ENCODE measurements around the gene CD3E. TPM values are rescaled to one million over a fixed set of nuclear protein-coding genes. Genes with fewer than 3 reads are reported as not detected.

Gene CD3E
- under 1 TPM; 0.27 to 0.52 (median 0.36) TPM for polyA plus RNA-seq (ENCODE audit: insufficient read length in 3 of 3)
- long read RNA-seq, donor 1: 0 reads
- long read RNA-seq, donor 2: 0 reads
- long read RNA-seq, donor 3: 0 reads
- long read RNA-seq, donor 4: 0 reads
- long read RNA-seq, donor 5: 0 reads
- long read RNA-seq, donor 6: 0 reads
- long read RNA-seq, donor 7: 0 reads
- long read RNA-seq, donor 8: 0 reads
- long read RNA-seq, donor 9: 0 reads
- long read RNA-seq, donor 10: 0 reads
- long read RNA-seq, donor 11: 0 reads
- long read RNA-seq, donor 12: 0 reads
- long read RNA-seq, donor 13: 0 reads
- long read RNA-seq, donor 14: 0 reads
- long read RNA-seq, donor 15: 0 reads
- long read RNA-seq, donor 16: 0 reads

DNA sequence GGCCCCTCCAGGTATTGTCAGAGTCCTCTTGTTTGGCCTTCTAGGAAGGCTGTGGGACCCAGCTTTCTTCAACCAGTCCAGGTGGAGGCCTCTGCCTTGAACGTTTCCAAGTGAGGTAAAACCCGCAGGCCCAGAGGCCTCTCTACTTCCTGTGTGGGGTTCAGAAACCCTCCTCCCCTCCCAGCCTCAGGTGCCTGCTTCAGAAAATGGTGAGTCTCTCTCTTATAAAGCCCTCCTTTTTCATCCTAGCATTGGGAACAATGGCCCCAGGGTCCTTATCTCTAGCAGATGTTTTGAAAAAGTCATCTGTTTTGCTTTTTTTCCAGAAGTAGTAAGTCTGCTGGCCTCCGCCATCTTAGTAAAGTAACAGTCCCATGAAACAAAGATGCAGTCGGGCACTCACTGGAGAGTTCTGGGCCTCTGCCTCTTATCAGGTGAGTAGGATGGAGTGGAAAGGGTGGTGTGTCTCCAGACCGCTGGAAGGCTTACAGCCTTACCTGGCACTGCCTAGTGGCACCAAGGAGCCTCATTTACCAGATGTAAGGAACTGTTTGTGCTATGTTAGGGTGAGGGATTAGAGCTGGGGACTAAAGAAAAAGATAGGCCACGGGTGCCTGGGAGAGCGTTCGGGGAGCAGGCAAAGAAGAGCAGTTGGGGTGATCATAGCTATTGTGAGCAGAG is at the start of gene CD3E:
CD3E (plus strand) TSS at position 163 of the 681 bp plus-strand sequence; CDS start at position 386, 223 bp downstream.
- DNase-seq: no peak

DNA sequence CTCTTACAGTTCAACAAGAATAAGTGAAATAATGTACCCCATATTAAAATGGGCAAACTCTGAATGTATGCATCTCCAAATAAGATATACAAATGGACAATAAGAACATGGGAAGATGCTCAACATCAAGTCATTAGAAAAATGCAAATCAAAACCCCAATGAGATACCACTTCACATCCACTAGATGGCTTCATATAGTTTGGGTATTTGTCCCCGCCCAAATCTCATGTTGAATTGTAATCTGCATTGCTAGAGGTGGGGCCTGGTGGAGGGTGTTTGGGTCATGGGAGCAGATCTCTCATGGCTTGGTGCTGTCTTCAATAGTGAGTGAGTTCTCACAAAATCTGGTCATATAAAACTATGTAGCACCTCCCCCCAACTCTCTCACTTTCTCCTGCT is 46.1 kb upstream of the CD3E start:
- DNase-seq: no peak

DNA sequence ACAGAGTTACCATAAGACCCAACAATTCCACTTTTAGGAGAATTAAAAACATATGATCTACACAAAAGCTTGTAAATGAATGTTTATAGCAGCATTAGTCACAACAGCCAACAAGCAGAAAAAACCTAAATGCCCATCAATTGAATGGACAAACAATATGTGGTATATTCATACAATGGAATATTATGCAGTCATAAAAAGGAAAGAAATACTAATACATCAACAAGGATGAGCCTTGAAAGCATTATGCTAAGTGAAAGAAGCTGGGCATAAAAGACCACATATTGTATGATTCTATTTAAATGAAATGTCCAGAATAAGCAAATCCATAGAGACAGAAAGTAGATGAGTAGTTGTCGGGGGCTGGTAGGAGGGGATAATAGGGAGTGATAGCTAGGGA is 45.4 kb upstream of the CD3E start:
- no peak for DNase-seq

- DNase-seq: no peak
Observed at GRCh38 chr11:118260353-118260752, 44.2 kb upstream of the CD3E start.

- DNase-seq: no peak
Observed at GRCh38 chr11:118263112-118263511, 41.4 kb upstream of the CD3E start.

GRCh38 chr11:118263695-118264568 is 40.6 kb upstream of the CD3E start, which contains the start of gene MPZL2:
Gene MPZL2 (minus strand): TSS chr11:118264297. CDS start chr11:118264153, 144 bp downstream.
- peak; percentile 60 for DNase-seq

DNA sequence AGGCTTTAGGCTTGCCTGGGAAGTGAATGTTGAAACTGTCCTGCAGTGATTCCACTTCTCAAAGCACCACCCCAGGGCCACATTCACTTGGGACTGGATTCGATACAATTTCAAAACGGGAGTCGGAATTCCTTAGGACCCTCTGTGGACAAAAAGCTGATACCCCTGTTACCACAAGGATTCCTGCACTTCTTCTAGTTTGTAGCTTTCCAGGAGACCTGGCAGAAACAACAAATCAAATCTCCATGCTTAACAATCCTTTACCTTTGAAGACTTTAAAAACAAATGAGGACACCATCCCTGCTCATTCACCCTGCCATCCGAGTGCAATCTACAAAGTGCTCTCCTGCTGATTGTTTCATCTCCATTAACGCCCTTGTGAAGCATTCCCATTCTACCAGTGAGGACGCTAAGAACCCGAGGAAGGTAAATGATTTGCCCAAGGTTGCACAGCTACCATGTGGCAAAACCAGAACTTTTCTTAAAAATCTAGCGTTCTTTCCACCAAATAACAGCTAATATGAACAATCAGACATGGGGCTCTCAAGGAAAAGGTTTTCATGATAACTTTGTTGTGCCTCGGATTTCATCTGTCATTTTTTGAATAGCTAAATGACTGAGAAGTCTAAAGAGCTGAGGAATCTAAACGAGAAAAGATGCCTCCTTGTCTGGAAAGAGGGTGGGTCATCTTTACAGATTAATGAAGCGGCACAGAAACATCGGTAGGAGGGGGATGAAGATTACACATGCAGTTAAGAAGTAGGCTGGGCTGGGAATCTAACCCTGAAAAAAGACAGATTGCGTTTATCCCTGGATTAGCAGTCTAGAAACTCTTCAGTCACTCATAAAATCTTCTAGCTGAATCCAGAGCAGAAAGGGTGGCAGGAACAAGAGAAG is 39.7 kb upstream of the CD3E start:
- DNase-seq: no peak

DNA sequence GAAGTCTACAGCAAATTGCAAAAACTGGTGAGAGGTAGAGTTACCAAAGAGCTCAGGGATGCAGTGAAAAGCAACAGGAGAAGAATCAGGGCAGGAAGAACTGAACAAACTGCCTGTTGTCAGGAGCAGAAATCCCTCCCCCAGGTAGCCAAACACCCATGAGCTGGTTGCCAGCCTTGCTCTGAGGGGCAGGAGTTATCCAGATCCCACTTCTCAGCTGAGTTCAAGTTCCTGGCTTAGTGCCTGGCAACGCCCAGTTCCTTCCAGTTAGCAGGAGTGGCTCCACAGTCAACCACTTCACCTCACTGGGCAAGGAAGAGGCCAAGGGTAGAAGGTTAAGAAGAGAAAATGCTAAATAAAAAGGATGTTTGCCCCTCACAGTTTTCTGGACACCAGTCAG is 38.6 kb upstream of the CD3E start:
- no peak for DNase-seq

GRCh38 chr11:118267486-118267885 is 37.0 kb upstream of the CD3E start:
- no peak for DNase-seq

- no peak for DNase-seq
Observed at GRCh38 chr11:118272001-118272400, 32.5 kb upstream of the CD3E start.

- DNase-seq: no peak
Observed at GRCh38 chr11:118274186-118274585, 30.3 kb upstream of the CD3E start.

DNA sequence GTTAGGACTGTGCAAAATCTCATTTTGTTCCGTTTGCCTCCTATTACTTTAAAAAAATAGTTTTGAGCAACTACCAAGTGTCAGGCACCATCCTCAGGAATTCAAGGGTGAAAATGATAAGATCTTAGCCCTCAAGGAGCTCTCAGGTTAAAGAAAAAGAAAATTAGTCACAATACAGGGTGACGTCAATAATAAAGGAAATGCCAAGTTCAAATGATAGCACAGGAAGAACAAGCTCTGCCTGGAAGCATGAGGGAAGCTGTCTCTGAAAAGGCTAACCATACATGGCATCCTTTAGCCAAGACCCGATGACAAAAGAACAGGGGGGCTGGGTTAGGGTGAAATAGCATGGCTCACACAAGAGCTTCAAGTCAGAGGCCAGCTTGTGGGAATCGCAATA is 29.4 kb upstream of the CD3E start:
- DNase-seq: no peak

DNA sequence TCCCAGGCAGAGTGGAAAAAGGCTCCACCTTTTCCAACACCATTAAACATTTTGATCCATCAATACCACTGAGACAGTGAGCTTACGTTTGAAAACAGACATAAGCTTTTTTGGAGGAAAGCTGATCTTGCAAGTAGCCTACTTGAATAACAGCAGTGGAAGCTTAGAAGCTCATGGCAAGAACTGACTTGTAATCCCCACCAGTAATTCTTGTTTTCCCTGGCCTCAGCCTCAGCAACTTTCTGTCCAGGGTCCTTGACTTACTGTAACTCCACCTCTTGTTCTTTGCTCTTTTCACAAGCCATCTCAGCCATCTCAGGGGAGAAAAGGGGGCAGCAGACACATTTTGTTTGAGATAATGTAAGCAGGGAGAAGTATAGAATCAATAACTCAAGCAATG is 28.1 kb upstream of the CD3E start:
- DNase-seq: no peak

GRCh38 chr11:118277312-118277711 is 27.2 kb upstream of the CD3E start:
- DNase-seq: no peak

GRCh38 chr11:118281284-118281683 is 23.2 kb upstream of the CD3E start:
- DNase-seq: no peak

GRCh38 chr11:118282606-118283005 is 21.9 kb upstream of the CD3E start:
- DNase-seq: no peak

DNA sequence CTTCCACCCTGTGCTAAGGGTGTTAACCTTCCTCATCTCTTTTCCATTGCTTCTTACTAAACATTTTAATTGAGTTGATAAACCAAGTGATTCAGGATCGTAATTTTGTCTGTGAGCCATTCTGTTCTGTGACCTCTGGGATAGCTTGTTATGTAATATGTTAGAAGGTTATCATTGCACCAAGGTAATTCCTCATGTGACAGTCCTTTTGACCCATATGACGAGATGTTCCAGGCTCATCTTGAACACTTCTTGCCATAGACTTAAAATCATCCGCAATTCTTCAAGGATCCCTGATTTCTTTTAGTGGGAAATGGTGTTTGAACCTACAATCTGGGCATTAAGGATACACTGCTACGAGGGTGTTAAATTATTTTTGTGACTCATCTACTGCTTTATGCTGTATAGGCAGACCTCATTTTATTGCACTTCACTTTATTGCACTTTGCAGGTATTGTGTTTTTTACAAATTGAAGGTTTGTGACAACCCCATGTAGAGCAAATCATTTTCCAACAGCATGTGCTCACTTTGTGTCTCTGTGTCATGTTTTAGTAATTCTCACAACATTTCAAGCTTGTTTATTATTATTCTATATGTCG is 21.4 kb upstream of the CD3E start:
- DNase-seq: no peak

- DNase-seq: no peak
Observed at GRCh38 chr11:118283756-118284350, 20.7 kb upstream of the CD3E start.

GRCh38 chr11:118286545-118286944 is 18.0 kb upstream of the CD3E start:
- no peak for DNase-seq

GRCh38 chr11:118287006-118287405 is 17.5 kb upstream of the CD3E start:
- no peak for DNase-seq

- no peak for DNase-seq
Observed at GRCh38 chr11:118289401-118289800, 15.1 kb upstream of the CD3E start.
